ENCODE results near the gene LGALS7.
"Not testable (repeated sequence)": the region's sequence is repeated elsewhere in the genome, so short reads cannot be mapped to it uniquely, and the experiment has no call there.

Gene LGALS7

DNA sequence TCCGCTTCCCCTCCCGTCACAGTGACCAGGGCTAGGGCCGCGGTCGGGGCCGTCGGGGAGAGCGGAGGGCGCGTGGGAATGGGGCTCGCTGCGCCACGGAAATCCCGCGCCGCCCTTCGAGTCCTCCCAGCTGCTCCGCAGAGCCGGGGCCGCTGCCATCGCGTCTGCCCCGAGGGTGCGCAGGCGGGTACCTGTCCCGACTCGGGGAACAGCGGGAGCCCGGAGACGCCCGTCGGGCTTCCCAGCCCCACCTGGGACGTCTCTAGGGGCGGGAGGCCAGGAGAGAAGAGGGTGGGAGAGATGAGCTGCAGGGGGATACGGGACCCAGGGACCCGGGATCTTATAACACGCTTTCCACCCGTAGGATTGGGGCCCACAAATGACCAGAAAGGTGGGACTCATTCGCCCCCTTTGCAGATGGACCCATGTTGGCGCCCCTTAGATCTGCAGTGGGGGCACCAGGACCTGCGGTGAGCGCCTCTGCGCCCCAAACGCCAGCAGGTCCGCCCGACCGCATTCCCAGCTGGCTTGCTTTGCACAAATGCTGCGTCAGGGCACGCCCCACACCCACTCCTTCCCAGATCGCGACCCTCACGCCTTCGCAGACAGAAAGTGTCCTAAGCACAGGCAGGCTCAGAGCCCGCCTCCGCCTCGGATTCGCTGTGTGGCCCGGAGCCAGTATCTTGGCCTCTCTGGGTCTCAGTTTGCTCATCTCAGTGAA, 2.9 kb downstream of the LGALS7 start:
- not testable (repeated sequence) for DNase-seq

DNA sequence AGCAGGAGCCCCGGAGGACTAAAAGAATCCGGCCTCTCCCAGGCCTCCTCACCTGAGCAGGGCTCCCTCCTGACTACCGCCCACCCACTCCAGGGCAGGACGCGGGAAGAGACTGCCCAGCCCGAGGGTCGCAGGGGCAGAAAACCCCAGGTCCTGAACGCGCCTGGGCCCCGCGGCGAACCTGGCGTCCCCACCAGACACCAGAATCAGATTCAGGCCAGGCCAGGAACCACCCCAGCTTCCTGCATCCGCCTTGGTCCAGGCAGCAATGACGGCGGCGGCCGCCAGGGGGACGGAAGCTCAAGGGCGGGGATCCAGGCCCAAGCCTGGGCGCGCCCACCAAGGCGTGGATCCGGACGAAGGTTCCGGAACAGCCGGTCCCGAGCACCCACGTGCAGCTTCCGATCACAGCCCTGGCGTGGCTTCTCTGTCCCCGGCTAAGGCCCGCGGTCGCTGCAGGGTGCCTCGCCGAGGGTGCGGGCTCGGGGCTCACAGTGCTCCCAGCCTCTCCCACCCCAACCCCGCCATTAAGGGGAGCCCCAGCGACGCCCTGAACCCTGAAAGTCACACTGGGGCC, 3.6 kb downstream of the LGALS7 start:
- no peak for DNase-seq

DNA sequence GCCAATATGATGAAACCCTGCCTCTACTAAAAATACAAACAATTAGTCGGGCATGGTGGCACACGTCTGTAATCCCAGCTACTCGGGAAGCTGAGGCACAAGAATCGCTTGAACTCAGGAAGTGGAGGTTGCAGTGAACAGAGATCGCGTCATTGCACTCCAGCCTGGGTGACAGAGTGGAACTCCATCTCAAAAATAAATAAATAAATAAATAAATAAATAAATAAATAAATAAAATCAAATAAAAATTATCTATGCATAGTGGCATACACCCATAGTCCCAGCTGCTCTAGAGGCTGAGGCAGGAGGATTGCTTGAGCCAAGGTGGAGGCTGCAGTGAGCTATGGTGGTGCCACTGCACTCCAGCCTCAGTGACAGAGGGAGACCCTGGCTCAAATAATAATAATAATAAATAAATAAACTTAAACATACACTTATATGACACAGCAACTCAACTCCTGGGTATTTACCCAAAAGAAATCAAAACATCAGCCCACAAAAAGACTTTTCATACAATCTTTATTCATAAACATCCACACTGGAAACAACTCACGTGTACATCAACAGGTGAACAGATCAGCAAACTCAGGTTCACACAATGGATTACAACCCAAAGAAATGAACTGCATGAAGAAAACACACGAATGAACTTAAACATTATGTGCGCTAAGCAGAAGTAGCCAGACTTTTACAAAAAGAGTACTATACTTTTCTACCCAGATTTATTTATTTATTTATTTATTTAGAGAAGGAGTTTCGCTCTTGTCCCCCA, 6.9 kb downstream of the LGALS7 start:
- no peak for DNase-seq

DNA sequence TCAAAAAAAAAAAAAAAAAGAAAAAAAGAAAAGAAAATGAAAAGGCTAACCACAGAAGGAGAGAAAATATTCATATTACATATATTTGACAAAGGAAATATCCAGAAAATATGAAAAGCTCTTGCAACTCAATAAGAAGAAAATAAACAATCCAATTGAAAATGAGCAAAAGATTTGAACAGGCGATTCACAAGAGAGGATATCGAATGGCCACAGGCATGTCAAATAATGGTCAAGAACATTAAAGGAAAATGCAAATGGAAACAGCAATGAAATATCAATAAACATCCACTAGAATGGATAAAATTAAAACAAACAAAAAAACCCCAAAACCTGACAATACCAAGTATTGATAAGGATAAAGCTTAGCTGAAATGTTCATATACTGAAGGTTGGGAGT, 8.1 kb downstream of the LGALS7 start:
- DNase-seq: no peak

DNA sequence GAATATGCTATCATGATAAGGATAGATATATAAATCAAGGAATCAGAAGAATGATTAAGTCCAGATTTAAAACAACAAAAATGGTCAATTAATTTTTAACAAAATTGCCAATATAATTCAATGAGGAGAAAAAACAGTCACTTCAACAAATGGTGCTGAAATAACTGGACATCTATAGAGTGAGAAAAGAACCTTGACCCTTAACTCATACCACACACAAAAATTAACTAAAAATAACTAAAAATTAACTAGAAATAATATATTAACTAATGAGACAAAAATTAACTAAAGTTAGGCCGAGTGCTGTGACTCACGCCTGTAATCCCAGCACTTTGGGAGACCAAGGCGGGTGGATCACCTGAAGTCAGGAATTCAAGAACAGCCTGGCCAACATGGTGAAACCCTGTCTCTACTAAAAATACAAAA, 9.5 kb downstream of the LGALS7 start:
- no peak for DNase-seq

DNA sequence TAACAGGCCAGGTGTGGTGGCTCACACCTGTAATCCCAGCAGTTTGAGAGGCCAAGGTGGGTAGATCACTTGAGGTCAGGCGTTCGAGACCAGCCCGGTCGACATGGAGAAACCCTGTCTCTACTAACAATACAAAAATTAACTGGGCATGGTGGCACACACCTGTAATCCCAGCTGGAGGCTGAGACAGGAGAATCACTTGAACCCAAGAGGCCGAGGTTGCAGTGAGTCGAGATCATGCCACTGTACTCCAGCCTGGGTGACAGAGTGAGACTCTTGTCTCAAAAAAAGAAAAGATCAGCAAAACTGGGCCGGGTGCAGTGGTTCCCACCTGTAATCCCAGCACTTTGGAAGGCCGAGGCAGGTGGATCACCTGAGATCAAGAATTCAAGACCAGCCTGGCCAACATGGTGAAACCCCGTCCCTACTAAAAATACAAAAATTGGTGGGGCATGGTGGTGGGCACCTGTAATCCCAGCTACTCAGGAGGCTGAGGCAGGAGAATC, 11.4 kb downstream of the LGALS7 start:
- not testable (repeated sequence) for DNase-seq

DNA sequence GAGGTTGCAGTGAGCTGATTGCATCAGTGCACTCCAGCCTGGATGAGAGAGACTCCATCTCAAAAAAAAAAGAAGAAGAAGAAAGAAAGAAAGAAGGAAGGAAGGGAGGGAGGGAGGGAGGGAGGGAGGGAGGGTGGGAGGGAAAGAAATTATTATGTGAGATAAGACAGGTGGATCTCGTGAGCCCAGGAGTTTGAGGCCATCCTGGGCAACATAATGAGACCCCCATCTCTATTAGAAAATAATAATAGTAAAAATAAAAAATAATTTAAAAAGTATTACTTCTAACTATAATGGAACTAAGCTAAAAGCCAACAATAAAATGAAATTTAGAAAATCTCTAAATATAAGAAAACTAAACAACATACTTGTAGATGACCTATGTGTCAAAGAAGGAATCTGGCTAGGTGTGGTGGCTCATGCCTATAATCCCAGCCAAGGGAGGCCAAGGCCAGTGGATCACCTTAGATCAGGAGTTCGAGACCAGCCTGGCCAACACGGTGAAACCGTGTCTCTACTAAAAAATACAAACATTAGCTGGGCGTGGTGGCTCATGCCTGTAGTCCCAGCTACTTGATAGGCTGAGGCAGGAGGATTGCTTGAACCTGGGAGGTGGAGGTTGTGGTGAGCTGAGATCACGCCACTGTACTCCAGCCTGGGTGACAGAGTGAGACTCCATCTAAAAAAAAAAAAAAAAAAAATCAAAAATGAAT, 12.4 kb downstream of the LGALS7 start:
- DNase-seq: not testable (repeated sequence)

DNA sequence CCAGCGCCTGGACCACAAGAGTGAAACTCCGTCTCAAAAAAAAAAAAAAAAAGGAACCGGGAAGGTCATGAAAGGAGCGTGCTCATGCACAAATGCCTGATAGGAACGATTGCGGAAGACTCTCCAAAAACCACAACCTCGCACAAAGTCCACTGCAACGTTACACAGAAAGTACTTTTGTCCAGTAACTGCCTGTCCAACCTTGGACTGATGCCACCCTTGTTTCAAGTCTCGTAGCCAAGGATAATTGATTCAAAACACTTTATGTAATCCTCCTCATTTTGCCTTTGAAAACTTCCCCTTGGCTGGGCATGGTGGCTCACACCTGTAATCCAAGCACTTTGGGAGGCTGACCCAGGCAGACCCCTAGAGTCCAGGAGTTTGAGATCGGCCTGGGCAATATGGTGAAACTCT, 13.7 kb downstream of the LGALS7 start:
- no peak for DNase-seq

DNA sequence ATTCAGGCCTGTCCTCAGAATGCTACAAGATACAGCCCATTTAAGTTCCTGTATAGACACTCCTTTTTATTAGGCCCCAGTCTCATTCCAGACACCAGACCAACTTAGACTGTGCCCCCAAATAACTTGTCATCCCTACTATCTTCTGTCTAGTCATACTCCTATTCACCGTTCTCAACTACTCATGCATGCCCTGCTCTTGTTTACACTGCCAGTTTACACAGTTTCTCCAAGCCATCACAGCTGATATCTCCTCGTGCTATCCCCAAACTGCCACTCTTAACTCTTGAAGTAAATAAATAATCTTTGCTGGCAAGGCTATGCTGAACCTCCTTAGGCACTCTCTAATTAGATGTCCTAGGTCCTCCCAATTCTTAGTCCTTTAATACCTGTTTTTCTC, 19.1 kb downstream of the LGALS7 start:
- not testable (repeated sequence) for DNase-seq

DNA sequence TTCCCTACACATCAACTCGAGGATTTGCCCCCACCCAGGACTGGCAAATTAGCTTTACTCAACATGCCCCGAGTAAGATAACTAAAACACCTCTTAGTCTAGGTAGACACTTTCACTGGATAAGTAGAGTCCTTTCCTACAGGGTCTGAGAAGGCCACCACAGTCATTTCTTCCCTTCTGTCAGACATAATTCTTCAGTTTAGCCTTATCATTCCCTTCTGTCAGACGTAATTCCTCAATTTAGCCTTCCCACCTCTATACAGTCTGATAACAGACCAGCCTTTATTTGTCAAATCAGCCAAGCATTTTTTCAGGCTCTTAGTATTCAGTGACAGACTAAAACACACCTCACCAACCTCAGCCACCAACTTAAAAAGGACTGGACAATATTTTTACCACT, 19.5 kb downstream of the LGALS7 start:
- DNase-seq: not testable (repeated sequence)

DNA sequence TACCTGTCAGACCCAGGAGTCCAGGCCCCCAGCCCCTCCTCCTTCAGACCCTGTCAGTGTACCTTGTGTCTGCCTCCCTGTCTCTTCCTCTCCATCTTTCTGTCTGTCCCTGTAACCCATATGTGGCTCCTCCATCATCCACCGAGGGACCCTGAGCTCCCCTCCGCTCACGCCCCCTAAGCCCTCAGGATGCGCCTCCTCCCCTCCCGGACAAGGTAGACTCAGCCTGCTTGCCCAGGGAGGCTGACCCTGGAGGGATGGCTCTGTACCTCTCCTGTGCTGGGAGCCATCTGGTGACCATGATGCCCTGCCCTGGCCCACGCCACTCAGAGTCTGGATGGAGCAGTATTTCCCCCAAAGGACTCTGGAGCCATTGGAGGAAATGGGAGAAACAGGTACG, 28.0 kb downstream of the LGALS7 start:
- no peak for DNase-seq

DNA sequence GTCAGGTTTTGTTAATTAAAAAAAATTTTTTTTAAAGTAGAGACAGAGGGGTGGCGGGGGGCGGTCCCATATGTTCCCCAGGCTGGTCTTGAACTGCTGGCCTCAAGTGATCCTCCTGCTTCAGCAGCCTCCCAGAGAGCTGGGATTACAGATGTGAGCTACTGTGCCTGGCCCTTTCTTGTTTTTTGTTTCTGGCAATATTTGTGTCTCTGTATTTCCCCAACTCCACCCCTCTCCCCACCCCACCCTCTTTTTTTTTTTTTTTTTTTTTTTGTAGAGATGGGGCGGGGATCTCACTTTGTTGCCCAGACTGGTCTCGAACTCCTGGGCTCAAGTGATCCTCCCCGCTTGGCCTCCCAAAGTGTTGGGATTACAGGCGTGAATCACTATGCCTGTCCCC, 28.4 kb downstream of the LGALS7 start:
- DNase-seq: no peak

DNA sequence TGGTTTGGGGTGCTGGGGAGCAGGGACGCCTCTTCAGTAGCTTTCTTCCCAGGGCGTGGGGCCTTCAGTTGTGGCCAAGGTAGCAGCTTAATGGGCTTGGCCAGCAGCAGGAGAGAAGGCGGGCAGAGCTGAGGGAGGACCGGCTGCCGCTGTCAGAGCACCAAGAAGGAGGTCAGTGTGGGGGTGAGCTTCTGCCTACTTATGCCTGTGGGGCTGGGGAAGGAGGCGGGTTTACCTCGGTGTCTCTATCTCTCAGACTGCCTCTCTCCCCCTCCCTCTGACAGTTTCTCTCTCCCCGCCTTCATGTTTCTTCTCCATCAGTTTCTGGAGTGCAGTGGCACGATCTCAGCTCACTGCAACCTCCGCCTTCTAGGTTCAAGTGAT, 29.0 kb downstream of the LGALS7 start, which contains the start of gene CAPN12:
CAPN12 (minus strand) TSS at position 177 of the 384 bp plus-strand sequence. CDS start 309 bp downstream, outside the sequence.
- no peak for DNase-seq

DNA sequence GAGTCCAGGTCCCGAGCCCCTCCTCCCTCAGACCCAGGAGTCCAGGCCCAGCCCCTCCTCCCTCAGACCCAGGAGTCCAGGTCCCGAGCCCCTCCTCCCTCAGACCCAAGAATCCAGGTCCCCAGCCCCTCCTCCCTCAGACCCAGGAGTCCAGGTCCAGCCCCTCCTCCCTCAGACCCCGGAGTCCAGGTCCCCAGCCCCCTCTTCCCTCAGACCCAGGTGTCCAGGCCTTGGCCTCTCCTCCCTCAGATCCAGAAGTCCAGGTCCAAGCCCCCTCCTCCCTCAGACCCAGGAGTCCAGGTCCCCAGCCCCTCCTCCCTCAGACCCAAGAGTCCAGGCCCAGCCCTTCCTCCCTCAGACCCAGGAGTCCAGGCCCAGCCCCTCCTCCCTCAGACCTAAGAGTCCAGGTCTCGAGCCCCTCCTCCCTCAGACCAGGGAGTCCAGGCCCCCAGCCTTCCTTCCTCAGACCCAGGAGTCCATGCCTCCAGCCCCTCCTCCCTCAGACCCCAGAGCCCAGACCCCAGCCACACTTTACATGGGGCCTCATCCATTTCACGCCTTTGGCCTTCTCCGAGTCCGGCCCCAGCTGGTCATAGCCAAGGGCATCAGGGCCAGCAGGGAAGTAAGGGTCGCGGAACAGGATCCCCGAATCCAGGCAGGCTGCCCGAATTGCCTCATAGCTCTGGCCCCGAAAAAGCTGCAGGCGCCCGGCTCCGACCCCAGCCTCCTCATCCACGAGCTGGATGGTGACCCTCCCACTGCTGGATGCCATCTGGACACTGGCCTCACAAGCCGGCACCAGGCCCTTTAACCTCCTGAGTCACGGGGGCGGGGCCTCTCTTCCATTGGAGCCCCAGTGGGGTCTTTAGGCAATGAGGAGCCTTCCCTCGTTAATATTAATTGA, 29.7 kb downstream of the LGALS7 start:
- DNase-seq: no peak

DNA sequence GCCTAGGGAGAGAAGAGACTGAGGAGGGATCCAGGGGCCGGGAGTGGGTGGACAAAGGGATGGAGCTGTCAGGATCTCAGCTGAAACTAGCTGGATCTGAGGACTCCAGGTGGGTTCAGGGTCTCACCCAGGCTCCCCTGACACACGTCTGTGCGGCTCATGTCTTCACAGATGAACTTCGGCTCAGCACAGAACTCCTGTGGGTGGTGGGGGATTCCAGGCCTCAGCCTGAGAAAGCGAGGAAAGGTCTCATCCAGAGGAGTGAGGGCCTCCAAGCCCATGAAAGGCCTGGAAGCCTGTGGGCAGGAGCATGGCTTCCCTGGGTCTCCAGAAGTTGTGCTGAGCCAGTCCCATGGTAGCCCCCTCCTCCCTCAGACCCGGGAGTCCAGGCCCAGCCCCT, 30.4 kb downstream of the LGALS7 start:
- no peak for DNase-seq

DNA sequence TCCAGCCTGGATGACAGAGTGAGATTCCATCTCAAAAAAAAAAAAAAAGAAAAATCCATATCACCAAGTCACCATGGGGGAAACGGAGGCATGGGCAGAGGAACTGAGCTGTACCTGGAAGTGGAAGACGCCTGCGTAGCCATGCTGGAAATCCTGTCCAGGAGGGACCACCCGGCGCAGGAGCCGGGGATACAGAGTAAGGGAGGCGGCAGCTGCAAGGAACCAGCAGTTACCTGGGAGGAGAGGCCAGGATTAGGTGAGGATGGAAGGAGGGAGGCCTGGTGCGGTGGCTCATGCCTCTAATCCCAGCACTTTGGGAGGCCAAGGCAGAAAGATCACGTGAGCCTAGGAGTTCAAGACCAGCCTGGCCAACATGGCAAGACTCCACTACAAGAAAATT, 31.0 kb downstream of the LGALS7 start:
- no peak for DNase-seq

DNA sequence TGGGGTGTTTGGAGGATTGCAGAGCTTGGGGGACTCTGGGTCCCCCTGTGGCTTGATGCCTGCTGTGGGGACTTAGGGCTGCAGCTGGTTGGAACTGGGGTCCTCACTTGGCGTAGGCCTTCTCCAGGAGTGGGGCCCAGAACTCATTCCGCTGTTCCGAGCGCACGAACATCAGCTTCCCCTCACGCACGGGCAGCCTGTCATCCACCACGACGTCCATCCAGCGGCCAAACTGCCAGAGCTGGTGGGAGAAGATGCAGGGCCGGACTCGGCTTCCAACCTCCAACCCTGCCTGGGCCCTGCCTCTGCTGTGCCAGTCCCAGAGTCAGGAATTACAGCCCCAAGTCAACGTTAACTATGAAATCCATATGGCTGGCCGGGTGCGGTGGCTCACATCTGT, 31.6 kb downstream of the LGALS7 start:
- DNase-seq: no peak

DNA sequence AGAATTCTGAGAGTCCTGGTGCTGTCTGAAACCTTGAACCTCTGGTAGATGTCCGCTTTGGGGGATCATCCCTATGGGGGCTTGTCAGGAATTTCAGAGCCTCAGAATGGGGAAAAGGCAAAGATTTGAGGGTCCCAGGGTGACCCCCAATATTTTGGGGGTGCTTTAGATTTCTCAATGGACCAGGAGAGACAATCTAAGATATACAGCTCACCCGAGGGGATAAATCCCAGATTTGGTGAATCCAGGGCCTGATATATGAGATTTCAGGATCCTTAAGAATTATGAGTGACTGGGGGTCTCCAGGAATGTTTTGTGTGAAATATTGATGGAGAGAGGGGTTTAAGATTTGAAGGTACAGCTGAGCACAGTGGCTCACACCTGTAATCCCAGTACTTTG, 32.4 kb downstream of the LGALS7 start:
- DNase-seq: no peak

DNA sequence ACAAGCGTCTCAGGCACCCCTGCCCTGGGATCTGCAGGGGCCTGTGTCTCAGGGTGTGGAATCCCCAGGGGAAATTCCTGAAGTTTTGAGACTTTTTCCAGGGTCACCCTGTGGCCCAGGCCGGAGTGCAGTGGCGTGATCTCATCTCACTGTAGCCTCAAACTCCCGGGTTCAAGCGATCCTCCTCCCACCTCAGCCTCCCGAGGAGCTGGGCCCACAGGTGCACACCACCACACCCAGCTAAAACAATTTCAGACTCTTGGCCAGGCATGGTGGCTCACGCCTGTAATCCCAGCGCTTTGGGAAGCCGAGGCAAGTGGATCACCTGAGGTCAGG, 33.1 kb downstream of the LGALS7 start:
- DNase-seq: no peak

DNA sequence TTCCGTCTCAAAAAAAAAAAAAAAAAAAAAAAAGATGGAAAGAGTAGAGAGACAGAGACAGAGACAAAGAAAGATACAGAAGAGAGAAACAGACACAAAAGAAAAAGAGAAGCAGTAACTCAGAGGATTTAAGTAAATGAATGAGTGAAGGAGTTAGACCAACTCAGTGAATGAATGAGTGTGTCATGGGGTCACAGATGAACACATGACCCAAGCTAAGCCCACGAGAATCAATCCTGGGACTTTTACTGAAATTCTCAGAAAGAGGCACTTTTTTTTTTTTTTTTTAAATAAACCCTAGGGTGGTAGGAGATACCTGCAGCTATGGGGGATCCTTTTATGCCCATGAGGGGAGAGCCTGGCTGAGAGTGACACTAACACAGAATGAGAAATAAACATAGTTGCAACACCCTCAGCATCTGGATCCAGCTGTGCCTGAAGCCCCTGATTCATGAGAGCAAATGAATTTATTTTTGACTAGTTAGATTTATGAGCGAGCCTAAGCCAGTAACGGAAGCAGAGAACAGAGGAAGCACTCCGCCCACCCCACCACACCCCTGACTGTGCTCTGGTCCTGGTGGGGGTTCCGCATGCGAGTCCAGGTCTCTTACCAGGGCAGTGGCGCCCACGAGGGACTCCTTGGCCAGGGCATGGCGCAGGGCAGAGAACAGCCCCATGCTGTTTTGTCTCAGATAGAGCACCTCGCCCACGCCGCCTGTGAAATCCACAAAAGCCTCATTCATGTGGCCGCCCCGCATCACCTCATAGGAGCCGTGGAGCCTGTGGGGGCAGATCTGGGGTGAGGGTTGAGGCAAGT, 33.7 kb downstream of the LGALS7 start:
- no peak for DNase-seq
